GM12878 (cell line): ENCODE results near the gene CCDC88A. TPM values are rescaled to one million over a fixed set of nuclear protein-coding genes. Genes with fewer than 3 reads are reported as not detected.

Experiments used
- ATAC-seq: fragments of 200-7000 bp; cut with Tn5 transposase; 3 replicates; pipeline ENCODE4 v1.9.1; 2020; ENCODE audit warnings: mild to moderate bottlenecking, moderate library complexity
- BruUV-seq: library from RNA; stranded (reverse); fragments of 400-500 nt; replicated peaks from 2 replicates; lab custom pipeline; 2021; lab: Mats Ljungman, UMichigan
- CTCF ChIA-PET: fragments of 300-600 bp; sonication (Branson Sonifier 250); formaldehyde crosslinking; extraction: SDS; loops from one replicate; lab custom pipeline; 2021; ENCODE audit warnings: inconsistent platforms; lab: Yijun Ruan, JAX
- POLR2A ChIA-PET: fragments of 350-600 bp; formaldehyde crosslinking; extraction: SDS; loops from one replicate; lab custom pipeline; 2021; ENCODE audit warnings: inconsistent platforms; lab: Charles Lee
- RAD21 ChIA-PET: fragments of 300-600 bp; sonication (Branson Sonifier 250); formaldehyde crosslinking; loops from one replicate; lab custom pipeline; 2023; ENCODE audit warnings: antibody characterized with exemption; ENCODE audit not compliant: unreplicated experiment; lab: Charles Lee
- SMC1A ChIA-PET: fragments of 300-600 bp; sonication (Branson Sonifier 250); formaldehyde crosslinking; loops from one replicate; lab custom pipeline; 2023; ENCODE audit not compliant: unreplicated experiment, uncharacterized antibody; lab: Charles Lee
- DNase-seq: peaks from one replicate; pipeline ENCODE4 v3.0.0-alpha.2; 2011; ENCODE audit warnings: low read depth, low spot score
- FAIRE-seq: peaks from 3 replicates; lab custom pipeline; 2011; peaks lifted over from hg19 to GRCh38; lab: Jason Lieb, UNC
- H2AFZ ChIP-seq: 2 replicates; pipeline ENCODE4 v1.6.0; 2011; ENCODE audit warnings: low read depth, low read length, control low read depth; ENCODE audit not compliant: control insufficient read depth
- H3K27ac ChIP-seq: 2 replicates; pipeline ENCODE4 v1.5.1; 2011; ENCODE audit warnings: control low read depth; ENCODE audit not compliant: control insufficient read depth, insufficient read depth
- H3K27me3 ChIP-seq, 2 experiments: replicated peaks in 1 of 2; 2 replicates each; pipeline versions ENCODE4 v1.6.0 to v1.6.1; 2011; ENCODE audit warnings: low read length in 1 of 2; ENCODE audit not compliant: control insufficient read depth in 2 of 2, insufficient read depth in 2 of 2
- H3K36me3 ChIP-seq, 2 experiments: 2 replicates each; pipeline ENCODE4 v1.5.1; 2011; ENCODE audit warnings: low read length in 1 of 2; ENCODE audit not compliant: control insufficient read depth in 2 of 2, insufficient read depth in 2 of 2
- H3K4me1 ChIP-seq: 2 replicates; pipeline ENCODE4 v1.6.1; 2011; ENCODE audit warnings: mild to moderate bottlenecking, low read length, moderate library complexity, mixed read lengths; ENCODE audit not compliant: control insufficient read depth, insufficient read depth
- H3K4me2 ChIP-seq: 2 replicates; pipeline ENCODE4 v1.6.0; 2011; ENCODE audit warnings: control low read depth; ENCODE audit not compliant: control insufficient read depth, insufficient read depth
- H3K4me3 ChIP-seq: fragments of 200-600 bp; sonication (generic); 2 replicates; pipeline ENCODE4 v1.5.1; 2016
- H3K79me2 ChIP-seq: 2 replicates; pipeline ENCODE4 v1.6.0; 2011; ENCODE audit warnings: low read length; ENCODE audit not compliant: control insufficient read depth, insufficient read depth
- H3K9ac ChIP-seq: 2 replicates; pipeline ENCODE4 v1.8.0; 2011; ENCODE audit warnings: low read length, control low read depth, mixed read lengths; ENCODE audit not compliant: control insufficient read depth, insufficient read depth
- H3K9me3 ChIP-seq: replicated peaks from 3 replicates; pipeline ENCODE4 v1.5.1; 2011; ENCODE audit warnings: mild to moderate bottlenecking, low read length; ENCODE audit not compliant: control insufficient read depth, insufficient read depth
- H4K20me1 ChIP-seq: 2 replicates; pipeline ENCODE4 v1.6.0; 2011; ENCODE audit not compliant: control insufficient read depth, insufficient read depth
- RUNX3 ChIP-seq: IDR thresholded peaks from 2 replicates; pipeline ENCODE4 v1.6.1; 2012; ENCODE audit warnings: low read length, inconsistent platforms
- SRF ChIP-seq, 2 experiments: IDR thresholded peaks; 2 replicates each; pipeline ENCODE4 v1.6.1; 2011; ENCODE audit warnings: low read depth in 2 of 2, low read length in 2 of 2, mild to moderate bottlenecking in 1 of 2, moderate library complexity in 1 of 2
- YBX1 ChIP-seq: fragments of 450-650 bp; IDR thresholded peaks from 2 replicates; pipeline ENCODE4 v1.6.1; 2016; ENCODE audit warnings: antibody characterized with exemption
- WGBS: methylation state at CpG from one replicate; pipeline ENCODE4 v1.1.6; 2016; ENCODE audit warnings: low lambda C conversion rate; ENCODE audit not compliant: insufficient replicate concordance, insufficient coverage; ENCODE audit errors: missing lambda C conversion rate; 5-methylcytosine and 5-hydroxymethylcytosine counted together
- in situ Hi-C: fragments of 300-500 bp; cut with MboI; formaldehyde crosslinking; loops from 9 replicates; pipeline ENCODE4 v1.14.3; 2018; ENCODE audit warnings: mixed read lengths
- intact Hi-C: fragments of 100-400 bp; cut with micrococcal nuclease; formaldehyde crosslinking; loops from one replicate; pipeline ENCODE4 v1.14.2; 2022; ENCODE audit not compliant: unreplicated experiment
- polyA plus RNA-seq, 11 experiments: library from polyadenylated mRNA; depleted of rRNA in 4 of 11; unstranded in 6 of 11; stranded (reverse) in 5 of 11; fragments of >200 nt; fragmentation: Nextera tagmentation in 4 of 11; fragmentation: Illumina TruSeq in 1 of 11; extraction: Ambion mirVana in 4 of 11; extraction: Trizol in 1 of 11; gene quantifications; 1 replicate in 1 of 11; 2 replicates in 10 of 11; pipeline versions ENCODE4 v1.2.1 to v1.2.3, GENCODE V29; 2011 to 2016; ENCODE audit warnings: inconsistent platforms in 2 of 11, missing spikeins in 2 of 11, low read depth in 1 of 11
- total RNA-seq, 4 experiments: library from RNA; depleted of rRNA in 3 of 4; stranded (reverse); fragments of >200 nt in 3 of 4; fragmentation: Illumina TruSeq in 1 of 4; extraction: Trizol in 1 of 4; gene quantifications; 2 replicates each; pipeline versions ENCODE4 v1.2.1 to v1.2.3, GENCODE V29; 2013 to 2021

Gene CCDC88A
- total and polyA plus RNA-seq, 10 of the 15 experiments (the other 5 are each of a cell fraction or from before 2014, with no cell fraction given): 1.8 to 71.6 (median 45.9) TPM

GRCh38 chr2:55408918-55409868 is 10.5 kb downstream of the CCDC88A start:
- in situ Hi-C loops: no loop called here
- Histone ChIP-seq H3K27me3 (no peaks in the 10 kb centered on the region), H3K9ac (no peak overlapping the region), H3K4me2 (peak overlapping the region; percentile 45; the same call in 1 of the 2 replicates), H3K27ac (peak overlapping the region; percentile 50; the same call in 1 of the 2 replicates), H4K20me1 (no peaks in the 10 kb centered on the region), H2AFZ (no peak overlapping the region; the same call in 1 of the 2 replicates), H3K4me3 (0 out of 2 replicates have a peak overlapping the region, but pooled peaks have one; percentile 5), H3K79me2 (peaks cover 18% of the 10 kb centered on the region), H3K4me1 (peaks cover 10% of the 10 kb centered on the region), H3K36me3 (peaks cover 0 to 4% of the 10 kb centered on the region in 2 experiments; a peak in 1 of 4 replicates), H3K9me3 (no peaks in the 10 kb centered on the region)
- CTCF ChIA-PET: no interaction called here
- FAIRE-seq (peak; percentile 56), DNase-seq (no peak), ATAC-seq (peak; percentile 65)
- SMC1A ChIA-PET: no interaction called here
- BruUV-seq: no TSS peak
- RAD21 ChIA-PET: interaction anchor here (1.1 kb wide), 1 partner anchor 14 kb away, joined by 3 read pairs; no protein-coding TSS in a partner anchor
- intact Hi-C loops: no loop called here
- TF ChIP-seq YBX1: no peak
- TF ChIP-seq RUNX3: peak; percentile 29; the same call in 1 of the 2 replicates
- 62% methylated on average over 12 of the region's 12 CpGs for WGBS
- POLR2A ChIA-PET: no interaction called here

GRCh38 chr2:55408098-55408882 is 11.4 kb downstream of the CCDC88A start:
- no TSS peak for BruUV-seq

More at GRCh38 chr2:55408098-55408882, 11.4 kb downstream of the CCDC88A start:
- FAIRE-seq: no peak
- ChIA-PET RAD21 (no interaction called here), CTCF (interaction anchor here (0.6 kb wide), 1 partner anchor 105 kb away, joined by 3 read pairs; no protein-coding TSS in a partner anchor), POLR2A (interaction anchor here (0.7 kb wide), 1 partner anchor 8 kb away, joined by 5 read pairs; no protein-coding TSS in a partner anchor), SMC1A (no interaction called here)
- no peaks in the 10 kb centered on the region for H3K9me3 ChIP-seq
- WGBS: 79% methylated on average over 5 of the region's 5 CpGs
- H3K27me3 ChIP-seq: no peaks in the 10 kb centered on the region
- in situ Hi-C loops: no loop called here
- H3K9ac ChIP-seq: no peak overlapping the region
- intact Hi-C loops: no loop called here
- peaks cover 16% of the 10 kb centered on the region for H3K79me2 ChIP-seq
- no peak overlapping the region for H3K4me3 ChIP-seq
- TF ChIP-seq SRF (IDR thresholded peaks at IDR 0.05; ENCODE audit: low read depth in 2 of 2, low read length in 2 of 2) (peak in 1 of 2 experiments; percentile 58; a peak in 1 of 4 replicates), RUNX3 (no peak)
- TF ChIP-seq, all 136 proteins: peak for 1
- Histone ChIP-seq H4K20me1 (no peaks in the 10 kb centered on the region), H3K4me1 (peaks cover 10% of the 10 kb centered on the region), H3K36me3 (peaks cover 0 to 4% of the 10 kb centered on the region in 2 experiments; a peak in 1 of 4 replicates), H3K27ac (peak overlapping the region; percentile 50; the same call in 1 of the 2 replicates), H2AFZ (no peak overlapping the region), H3K4me2 (peak overlapping the region; percentile 45)
- ATAC-seq (peak; percentile 10), DNase-seq (no peak)
